Measurements from ENCODE around the gene RAB26.

The RAB26 gene

GRCh38 chr16:2180962-2181923 lies 32.8 kb downstream of the RAB26 start:
- DNase-seq, result no peak

- no peak for DNase-seq
These were observed 33.5 kb downstream of the RAB26 start for GRCh38 chr16:2181952-2182351.

GRCh38 chr16:2183671-2184070 lies 35.2 kb downstream of the RAB26 start:
- no peak for DNase-seq

- no peak for DNase-seq
These were observed 35.9 kb downstream of the RAB26 start for GRCh38 chr16:2184346-2184745.

- DNase-seq, result no peak
These were observed 36.5 kb downstream of the RAB26 start for GRCh38 chr16:2184962-2185361.

- no peak for DNase-seq
These were observed 37.6 kb downstream of the RAB26 start for GRCh38 chr16:2186064-2186463.

- no peak for DNase-seq
These were observed 38.1 kb downstream of the RAB26 start for GRCh38 chr16:2186505-2186904.

- no peak for DNase-seq
These were observed 38.8 kb downstream of the RAB26 start for GRCh38 chr16:2187212-2187611.

GRCh38 chr16:2188395-2188794 lies 40.0 kb downstream of the RAB26 start:
- no peak for DNase-seq

- DNase-seq, result no peak
These were observed 40.9 kb downstream of the RAB26 start for GRCh38 chr16:2189252-2189893.

- DNase-seq, result no peak
These were observed 41.7 kb downstream of the RAB26 start for GRCh38 chr16:2190002-2190658.

GRCh38 chr16:2190659-2191445 lies 42.4 kb downstream of the RAB26 start:
- no peak for DNase-seq

- DNase-seq, result no peak
These were observed 43.0 kb downstream of the RAB26 start for GRCh38 chr16:2191446-2191706.

GRCh38 chr16:2194166-2194834 lies 45.9 kb downstream of the RAB26 start:
- DNase-seq, result no peak

- peak; percentile 33 for DNase-seq
These were observed 46.5 kb downstream of the RAB26 start for GRCh38 chr16:2194852-2195321.

GRCh38 chr16:2195322-2196161 lies 47.1 kb downstream of the RAB26 start:
- no peak for DNase-seq

- DNase-seq, result no peak
These were observed 47.9 kb downstream of the RAB26 start, which contains the start of gene CASKIN1 for GRCh38 chr16:2196162-2196980. TSS of gene CASKIN1 (minus strand) at chr16:2196605. CDS start at chr16:2196432, 173 bp downstream.

- DNase-seq, result no peak
These were observed 48.6 kb downstream of the RAB26 start for GRCh38 chr16:2196981-2197511.

- no peak for DNase-seq
These were observed 49.3 kb downstream of the RAB26 start for GRCh38 chr16:2197765-2198164.

- no peak for DNase-seq
These were observed 49.9 kb downstream of the RAB26 start for GRCh38 chr16:2198283-2198682.
